Measurements from ENCODE around the gene COMT.

- TF ChIP-seq, protein P1, sequence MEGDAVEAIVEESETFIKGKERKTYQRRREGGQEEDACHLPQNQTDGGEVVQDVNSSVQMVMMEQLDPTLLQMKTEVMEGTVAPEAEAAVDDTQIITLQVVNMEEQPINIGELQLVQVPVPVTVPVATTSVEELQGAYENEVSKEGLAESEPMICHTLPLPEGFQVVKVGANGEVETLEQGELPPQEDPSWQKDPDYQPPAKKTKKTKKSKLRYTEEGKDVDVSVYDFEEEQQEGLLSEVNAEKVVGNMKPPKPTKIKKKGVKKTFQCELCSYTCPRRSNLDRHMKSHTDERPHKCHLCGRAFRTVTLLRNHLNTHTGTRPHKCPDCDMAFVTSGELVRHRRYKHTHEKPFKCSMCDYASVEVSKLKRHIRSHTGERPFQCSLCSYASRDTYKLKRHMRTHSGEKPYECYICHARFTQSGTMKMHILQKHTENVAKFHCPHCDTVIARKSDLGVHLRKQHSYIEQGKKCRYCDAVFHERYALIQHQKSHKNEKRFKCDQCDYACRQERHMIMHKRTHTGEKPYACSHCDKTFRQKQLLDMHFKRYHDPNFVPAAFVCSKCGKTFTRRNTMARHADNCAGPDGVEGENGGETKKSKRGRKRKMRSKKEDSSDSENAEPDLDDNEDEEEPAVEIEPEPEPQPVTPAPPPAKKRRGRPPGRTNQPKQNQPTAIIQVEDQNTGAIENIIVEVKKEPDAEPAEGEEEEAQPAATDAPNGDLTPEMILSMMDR (IDR thresholded peaks at IDR 0.05): no peak; the same call in 1 of the 2 replicates
- TF ChIP-seq TCF7L2 (IDR thresholded peaks at IDR 0.05; ENCODE audit: low read depth, low read length) (no peak), POLR2AphosphoS5 (IDR thresholded peaks at IDR 0.05; ENCODE audit: low read depth, low read length) (no peak)
These were observed 29.1 kb upstream of the COMT start for GRCh38 chr22:19912271-19912999.

All from Panc1 (cell line).